Smooth muscle cell (in vitro differentiated cells): ENCODE results near the gene RERG. TPM values are rescaled to one million over a fixed set of nuclear protein-coding genes. Genes with fewer than 3 reads are reported as not detected.

Source experiments
- DNase-seq: peaks from one replicate; lab custom pipeline; 2025; ENCODE audit not compliant: unreplicated experiment; lab: John Stamatoyannopoulos, UW
- H2AFZ ChIP-seq: fragments of 200-600 bp; sonication (generic); 2 replicates; pipeline ENCODE4 v1.6.0; 2016; ENCODE audit warnings: antibody characterized with exemption, low read depth, mild to moderate bottlenecking
- H3F3A ChIP-seq: fragments of 200-600 bp; sonication (generic); 2 replicates; pipeline ENCODE4 v1.6.0; 2017; ENCODE audit warnings: antibody characterized with exemption, low read depth
- H3K27ac ChIP-seq: fragments of 200-600 bp; sonication (generic); 2 replicates; pipeline ENCODE4 v1.5.1; 2016; ENCODE audit warnings: low read depth, mild to moderate bottlenecking
- H3K27me3 ChIP-seq: fragments of 200-600 bp; sonication (generic); 2 replicates; pipeline ENCODE4 v1.6.1; 2016; ENCODE audit warnings: low read depth, mild to moderate bottlenecking
- H3K36me3 ChIP-seq: fragments of 200-600 bp; sonication (generic); 2 replicates; pipeline ENCODE4 v1.5.1; 2016; ENCODE audit warnings: low read depth
- H3K4me1 ChIP-seq: fragments of 200-600 bp; sonication (generic); 2 replicates; pipeline ENCODE4 v1.5.1; 2016; ENCODE audit warnings: low read depth
- H3K4me2 ChIP-seq: fragments of 200-600 bp; sonication (generic); 2 replicates; pipeline ENCODE4 v1.6.0; 2016; ENCODE audit warnings: mild to moderate bottlenecking
- H3K4me3 ChIP-seq: fragments of 200-600 bp; sonication (generic); 2 replicates; pipeline ENCODE4 v1.5.1; 2016; ENCODE audit warnings: mild to moderate bottlenecking
- H3K79me2 ChIP-seq: fragments of 200-600 bp; sonication (generic); 2 replicates; pipeline ENCODE4 v1.6.0; 2016; ENCODE audit warnings: low read depth, mild to moderate bottlenecking
- H3K9ac ChIP-seq: fragments of 200-600 bp; sonication (generic); 2 replicates; pipeline ENCODE4 v1.6.0; 2016; ENCODE audit warnings: low read depth
- H3K9me3 ChIP-seq: fragments of 200-600 bp; sonication (generic); replicated peaks from 2 replicates; pipeline ENCODE4 v1.5.1; 2016; ENCODE audit warnings: low read depth
- H4K20me1 ChIP-seq: fragments of 200-600 bp; sonication (generic); 2 replicates; pipeline ENCODE4 v1.6.0; 2016; ENCODE audit warnings: low read depth
- CTCF ChIP-seq: fragments of 200-600 bp; sonication (generic); IDR thresholded peaks from 2 replicates; pipeline ENCODE4 v1.5.1; 2017; ENCODE audit warnings: borderline replicate concordance, mild to moderate bottlenecking, antibody characterized with exemption; ENCODE audit not compliant: insufficient read depth, poor library complexity, severe bottlenecking
- WGBS: methylation state at CpG from one replicate; pipeline ENCODE4 v1.1.7; 2016; ENCODE audit warnings: low lambda C conversion rate; 5-methylcytosine and 5-hydroxymethylcytosine counted together
- polyA plus RNA-seq: library from polyadenylated mRNA; unstranded; fragments of >200 nt; fragmentation: Nextera tagmentation; extraction: Ambion mirVana; gene quantifications from 2 replicates; pipeline ENCODE4 v1.2.1, GENCODE V29; 2016
- total RNA-seq: library from RNA; depleted of rRNA; stranded (reverse); fragments of >200 nt; gene quantifications from 2 replicates; pipeline ENCODE4 v1.2.3, GENCODE V29; 2014

Gene RERG
- total RNA-seq (0.04 TPM in 1 of 2 replicates, not detected in the other), polyA plus RNA-seq (not detected in 2 replicates)

- TF ChIP-seq CTCF, result peak; percentile 98
- H3K9ac ChIP-seq, result no peak within 1 kb of the TSS
- peak; percentile 59 for DNase-seq
These were observed at the start of gene RERG for GRCh38 chr12:15220915-15221885. Gene RERG (minus strand): TSS chr12:15221417. CDS start chr12:15217489, 3,928 bp downstream.

DNA sequence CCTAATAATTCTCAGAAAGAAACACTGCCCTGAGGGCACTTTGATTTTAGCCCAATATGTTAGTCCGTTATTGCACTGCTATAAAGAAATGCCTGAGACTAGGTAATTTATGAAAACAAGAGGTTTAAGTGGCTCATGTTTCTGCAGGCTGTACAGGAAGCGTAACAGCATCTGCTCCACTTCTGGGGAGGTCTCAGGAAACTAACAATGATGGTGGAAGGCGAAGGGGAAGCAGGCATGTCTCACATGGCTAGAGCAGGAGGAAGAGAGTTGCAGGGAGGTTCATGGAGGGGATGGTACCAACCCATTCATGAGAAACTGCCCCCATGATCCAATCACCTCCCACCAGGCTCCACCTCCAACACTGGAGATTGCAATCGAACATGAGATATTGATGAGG lies 49.4 kb upstream of the RERG start:
- no peak overlapping the region for H2AFZ ChIP-seq
- 87% methylated on average over 4 of the region's 4 CpGs for WGBS

More at GRCh38 chr12:15220915-15221885, at the start of gene RERG:
- Histone ChIP-seq H3K36me3 (no peaks in the 10 kb centered on the region), H3F3A (no peaks in the 10 kb centered on the region), H2AFZ (peak within 1 kb of the TSS; percentile 88), H3K4me2 (peak within 1 kb of the TSS; percentile 89), H3K27ac (no peak within 1 kb of the TSS), H3K4me3 (peak within 1 kb of the TSS; percentile 58), H3K4me1 (no peaks in the 10 kb centered on the region), H3K27me3 (peaks cover 17% of the 10 kb centered on the region), H3K79me2 (no peaks in the 10 kb centered on the region), H4K20me1 (no peaks in the 10 kb centered on the region), H3K9me3 (no peaks in the 10 kb centered on the region)
- 5% methylated on average over 43 of the region's 55 CpGs for WGBS

GRCh38 chr12:15268927-15269552 lies 47.8 kb upstream of the RERG start:
- H3K4me1 ChIP-seq, result no peaks in the 10 kb centered on the region

More for the DNA sequence above, 49.4 kb upstream of the RERG start:
- no peak overlapping the region for H3K4me2 ChIP-seq
- no peaks in the 10 kb centered on the region for H3K9me3 ChIP-seq
- H3F3A ChIP-seq, result no peaks in the 10 kb centered on the region
- H3K9ac ChIP-seq, result no peak overlapping the region
- TF ChIP-seq CTCF, result no peak
- no peaks in the 10 kb centered on the region for H4K20me1 ChIP-seq
- no peaks in the 10 kb centered on the region for H3K79me2 ChIP-seq
- H3K4me1 ChIP-seq, result no peaks in the 10 kb centered on the region
- H3K27ac ChIP-seq, result no peak overlapping the region
- H3K36me3 ChIP-seq, result no peaks in the 10 kb centered on the region
- DNase-seq, result no peak
- no peak overlapping the region for H3K4me3 ChIP-seq
- no peaks in the 10 kb centered on the region for H3K27me3 ChIP-seq

More at GRCh38 chr12:15268927-15269552, 47.8 kb upstream of the RERG start:
- Histone ChIP-seq H3K4me3 (no peak overlapping the region), H3K36me3 (no peaks in the 10 kb centered on the region), H3K27me3 (no peaks in the 10 kb centered on the region), H3F3A (no peaks in the 10 kb centered on the region), H3K79me2 (no peaks in the 10 kb centered on the region), H4K20me1 (no peaks in the 10 kb centered on the region), H3K9ac (no peak overlapping the region), H2AFZ (no peak overlapping the region), H3K27ac (no peak overlapping the region), H3K9me3 (no peaks in the 10 kb centered on the region), H3K4me2 (no peak overlapping the region)
- WGBS, result 4% methylated on average over 2 of the region's 2 CpGs
- DNase-seq, result no peak
- peak; percentile 81 for TF ChIP-seq CTCF
